DOHH2 (cell line): ENCODE data around the gene KLHL6.

Source experiments
- H3F3A ChIP-seq: fragments of 200-600 bp; sonication (generic), shearing (Covaris generic); 2 replicates; pipeline ENCODE4 v1.6.0; 2016; ENCODE audit warnings: antibody characterized with exemption, mild to moderate bottlenecking; ENCODE audit not compliant: control insufficient read depth, insufficient read depth
- H3K27ac ChIP-seq: fragments of 200-600 bp; sonication (generic); 2 replicates; pipeline ENCODE4 v1.5.1; 2014; ENCODE audit warnings: low read depth, mild to moderate bottlenecking, low read length, moderate library complexity
- H3K27me3 ChIP-seq: fragments of 200-600 bp; sonication (generic); 2 replicates; pipeline ENCODE4 v1.6.1; 2014; ENCODE audit warnings: mild to moderate bottlenecking, low read length, mixed read lengths; ENCODE audit not compliant: control insufficient read depth
- H3K36me3 ChIP-seq: fragments of 200-600 bp; sonication (generic); 2 replicates; pipeline ENCODE4 v1.6.1; 2014; ENCODE audit warnings: mild to moderate bottlenecking, low read length, moderate library complexity, mixed read lengths; ENCODE audit not compliant: control insufficient read depth
- H3K4me1 ChIP-seq: fragments of 200-600 bp; sonication (generic); 2 replicates; pipeline ENCODE4 v1.6.1; 2014; ENCODE audit warnings: mild to moderate bottlenecking, low read length, mixed read lengths; ENCODE audit not compliant: control insufficient read depth
- H3K4me2 ChIP-seq: fragments of 200-600 bp; sonication (generic); 2 replicates; pipeline ENCODE4 v1.6.0; 2014; ENCODE audit warnings: mild to moderate bottlenecking, low read length, moderate library complexity
- H3K4me3 ChIP-seq: fragments of 200-600 bp; sonication (generic); 2 replicates; pipeline ENCODE4 v1.5.1; 2014; ENCODE audit warnings: mild to moderate bottlenecking, low read length, mixed read lengths
- H3K79me2 ChIP-seq: fragments of 200-600 bp; sonication (generic); 2 replicates; pipeline ENCODE4 v1.6.1; 2014; ENCODE audit warnings: mild to moderate bottlenecking, low read length, mixed read lengths; ENCODE audit not compliant: control insufficient read depth
- H3K9me2 ChIP-seq: fragments of 200-600 bp; sonication (generic); replicated peaks from 2 replicates; pipeline ENCODE4 v1.6.1; 2014; ENCODE audit warnings: mild to moderate bottlenecking, low read length, mixed read lengths; ENCODE audit not compliant: control insufficient read depth
- H3K9me3 ChIP-seq: fragments of 200-600 bp; sonication (generic); 2 replicates; pipeline ENCODE4 v1.6.1; 2014; ENCODE audit warnings: antibody characterized with exemption, low read length, mixed read lengths; ENCODE audit not compliant: control insufficient read depth, insufficient read depth
- H4K20me1 ChIP-seq: fragments of 200-600 bp; sonication (generic); 2 replicates; pipeline ENCODE4 v1.6.0; 2014; ENCODE audit warnings: low read depth, mild to moderate bottlenecking, antibody characterized with exemption, low read length, moderate library complexity; ENCODE audit not compliant: control insufficient read depth, insufficient read depth
- EZH2phosphoT487 ChIP-seq: fragments of 200-600 bp; sonication (generic); IDR thresholded peaks from 2 replicates; pipeline ENCODE4 v1.6.1; 2017; ENCODE audit warnings: borderline replicate concordance, mild to moderate bottlenecking, antibody characterized with exemption, low read length, moderate library complexity, mixed read lengths
- TF ChIP-seq, protein P1 (sequence below): fragments of 200-600 bp; sonication (generic); IDR thresholded peaks from one replicate; pipeline ENCODE4 v1.5.1; 2014; ENCODE audit warnings: antibody characterized with exemption, mild to moderate bottlenecking, low read depth, low read length; ENCODE audit not compliant: poor library complexity, severe bottlenecking

Gene KLHL6

DNA sequence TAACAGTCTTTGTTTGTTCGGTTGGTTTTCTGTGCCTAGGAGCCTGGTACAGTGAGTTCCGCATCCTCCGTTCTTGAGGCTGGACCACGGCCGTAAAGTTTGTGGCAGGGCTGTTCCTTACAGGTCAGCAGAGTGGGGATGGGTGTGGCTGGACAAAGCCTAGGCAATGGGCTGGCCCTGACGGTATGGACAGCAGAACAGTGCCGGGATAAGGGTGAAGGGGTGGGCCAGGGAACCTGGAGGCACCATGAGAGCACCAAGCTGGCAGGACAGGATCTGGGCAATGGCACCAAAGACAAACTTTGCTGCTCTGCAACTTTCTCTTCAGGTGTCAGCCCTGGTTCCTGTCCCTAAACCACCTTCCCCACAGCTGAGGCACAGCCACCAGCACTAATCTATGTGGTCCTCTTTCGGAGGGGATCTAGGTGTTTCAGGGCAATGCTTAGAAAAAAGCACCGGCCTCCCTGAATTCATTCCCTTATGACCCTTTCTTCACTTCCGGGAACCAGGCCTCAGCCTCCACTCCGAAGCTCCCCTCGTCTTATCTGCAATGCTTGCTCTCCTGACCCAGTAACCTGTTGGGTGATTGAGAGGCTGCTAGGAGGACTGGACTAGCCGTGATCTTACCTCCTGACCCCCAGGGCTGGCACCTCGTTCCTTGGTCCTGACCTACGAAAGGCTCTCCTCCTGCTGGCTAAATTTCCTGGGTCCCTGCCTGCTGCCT, 54.4 kb downstream of the KLHL6 start:
- H3K79me2 ChIP-seq: peaks cover 54% of the 10 kb centered on the region

DNA sequence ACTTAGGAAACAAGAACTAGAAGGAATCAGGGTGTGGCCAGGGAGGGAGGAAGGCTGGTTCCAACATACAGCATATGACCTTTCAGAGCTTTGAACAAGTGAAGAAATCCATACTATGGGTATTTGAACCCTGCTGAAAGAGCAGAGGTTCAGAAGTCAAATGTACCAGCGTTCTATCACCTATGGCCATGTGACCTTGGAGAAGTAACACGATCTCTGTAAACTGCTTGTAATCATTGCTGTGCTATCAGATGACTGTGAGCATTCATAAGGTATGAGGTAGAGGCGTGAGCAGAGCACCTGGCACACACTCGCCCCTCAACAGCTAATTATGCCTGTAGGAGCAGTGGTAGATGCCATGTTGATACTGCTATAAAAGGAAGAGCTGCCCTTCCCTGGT, 55.2 kb downstream of the KLHL6 start:
- Histone ChIP-seq H3K9me2 (no peaks in the 10 kb centered on the region), H3K36me3 (peaks cover 85% of the 10 kb centered on the region), H3K27ac (no peak overlapping the region), H3K4me2 (no peak overlapping the region), H3F3A (no peaks in the 10 kb centered on the region), H3K4me1 (no peaks in the 10 kb centered on the region), H3K4me3 (no peak overlapping the region), H3K27me3 (no peaks in the 10 kb centered on the region), H4K20me1 (no peaks in the 10 kb centered on the region), H3K79me2 (peaks cover 46% of the 10 kb centered on the region), H3K9me3 (no peaks in the 10 kb centered on the region)
- TF ChIP-seq, protein P1, sequence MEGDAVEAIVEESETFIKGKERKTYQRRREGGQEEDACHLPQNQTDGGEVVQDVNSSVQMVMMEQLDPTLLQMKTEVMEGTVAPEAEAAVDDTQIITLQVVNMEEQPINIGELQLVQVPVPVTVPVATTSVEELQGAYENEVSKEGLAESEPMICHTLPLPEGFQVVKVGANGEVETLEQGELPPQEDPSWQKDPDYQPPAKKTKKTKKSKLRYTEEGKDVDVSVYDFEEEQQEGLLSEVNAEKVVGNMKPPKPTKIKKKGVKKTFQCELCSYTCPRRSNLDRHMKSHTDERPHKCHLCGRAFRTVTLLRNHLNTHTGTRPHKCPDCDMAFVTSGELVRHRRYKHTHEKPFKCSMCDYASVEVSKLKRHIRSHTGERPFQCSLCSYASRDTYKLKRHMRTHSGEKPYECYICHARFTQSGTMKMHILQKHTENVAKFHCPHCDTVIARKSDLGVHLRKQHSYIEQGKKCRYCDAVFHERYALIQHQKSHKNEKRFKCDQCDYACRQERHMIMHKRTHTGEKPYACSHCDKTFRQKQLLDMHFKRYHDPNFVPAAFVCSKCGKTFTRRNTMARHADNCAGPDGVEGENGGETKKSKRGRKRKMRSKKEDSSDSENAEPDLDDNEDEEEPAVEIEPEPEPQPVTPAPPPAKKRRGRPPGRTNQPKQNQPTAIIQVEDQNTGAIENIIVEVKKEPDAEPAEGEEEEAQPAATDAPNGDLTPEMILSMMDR: no peak
- no peak for TF ChIP-seq EZH2phosphoT487

More for the DNA sequence above, 54.4 kb downstream of the KLHL6 start:
- peaks cover 92% of the 10 kb centered on the region for H3K36me3 ChIP-seq
- H3K4me1 ChIP-seq: no peaks in the 10 kb centered on the region
- no peaks in the 10 kb centered on the region for H3K9me2 ChIP-seq
- H3K4me3 ChIP-seq: no peak overlapping the region
- no peaks in the 10 kb centered on the region for H3F3A ChIP-seq
- no peak overlapping the region for H3K27ac ChIP-seq
- no peak overlapping the region for H3K4me2 ChIP-seq
- no peaks in the 10 kb centered on the region for H4K20me1 ChIP-seq
- H3K27me3 ChIP-seq: no peaks in the 10 kb centered on the region
- no peaks in the 10 kb centered on the region for H3K9me3 ChIP-seq
- TF ChIP-seq EZH2phosphoT487: no peak
- TF ChIP-seq, protein P1: no peak

DNA sequence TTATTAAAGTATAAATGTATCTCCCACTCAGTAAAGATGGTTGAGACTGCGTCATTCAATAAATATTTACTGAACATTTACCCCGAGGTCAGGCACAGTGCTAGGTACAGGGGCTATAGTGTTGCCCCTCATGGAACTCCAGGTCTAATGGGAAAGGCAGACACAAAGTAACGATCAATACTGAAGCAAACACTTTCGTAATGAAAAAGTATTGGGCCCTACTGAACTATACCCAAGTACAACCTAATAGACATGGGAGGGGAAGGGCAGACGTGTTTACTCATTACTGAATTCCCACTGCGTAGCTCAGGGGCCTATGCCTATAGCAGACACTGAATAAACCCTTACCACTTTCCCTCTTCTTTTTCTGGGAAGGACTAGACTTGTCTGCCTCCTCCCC, 56.9 kb downstream of the KLHL6 start:
- H3K4me3 ChIP-seq: no peak overlapping the region
- H3K4me2 ChIP-seq: no peak overlapping the region
- H3K9me2 ChIP-seq: no peaks in the 10 kb centered on the region
- peaks cover 84% of the 10 kb centered on the region for H3K36me3 ChIP-seq
- peaks cover 29% of the 10 kb centered on the region for H3K79me2 ChIP-seq
- H3K9me3 ChIP-seq: no peaks in the 10 kb centered on the region
- H3K4me1 ChIP-seq: no peaks in the 10 kb centered on the region
- H3F3A ChIP-seq: no peaks in the 10 kb centered on the region
- no peak overlapping the region for H3K27ac ChIP-seq
- TF ChIP-seq, protein P1: no peak
- TF ChIP-seq EZH2phosphoT487: no peak
- no peaks in the 10 kb centered on the region for H3K27me3 ChIP-seq
- no peaks in the 10 kb centered on the region for H4K20me1 ChIP-seq
